HCT116 (cell line): Measurements from ENCODE around the gene FNDC4. TPM values are rescaled to one million over a fixed set of nuclear protein-coding genes. Genes with fewer than 3 reads are reported as not detected.

Experiments used
- ATAC-seq: fragments of 200-7000 bp; cut with Tn5 transposase; 2 replicates; pipeline ENCODE4 v1.9.1; 2020; ENCODE audit warnings: mild to moderate bottlenecking, moderate library complexity
- BruUV-seq: library from RNA; stranded (reverse); fragments of 400-500 nt; replicated peaks from 2 replicates; lab custom pipeline; 2021; lab: Mats Ljungman, UMichigan
- CTCF ChIA-PET: fragments of 300-600 bp; sonication (Branson Sonifier 250); formaldehyde crosslinking; loops from one replicate; lab custom pipeline; 2021; ENCODE audit warnings: antibody characterized with exemption; lab: Charles Lee
- POLR2A ChIA-PET: fragments of 300-600, 350-600 bp; sonication (Branson Sonifier 250); formaldehyde crosslinking; loops from one replicate; lab custom pipeline; 2021; ENCODE audit warnings: antibody characterized with exemption; lab: Charles Lee
- RAD21 ChIA-PET, 2 experiments: fragments of 300-600 bp; sonication (Branson Sonifier 250); formaldehyde crosslinking; loops; one replicate each; lab custom pipeline; 2023; ENCODE audit warnings: low total read pairs in 2 of 2; ENCODE audit not compliant: uncharacterized antibody in 2 of 2, unreplicated experiment in 2 of 2, low non-redundant PET in 1 of 2; lab: Charles Lee
- DNase-seq: peaks from one replicate; pipeline ENCODE4 v3.0.0-alpha.2; 2010; ENCODE audit warnings: low read depth, low spot score
- H2AFZ ChIP-seq: fragments of 200-600 bp; shearing (Covaris generic), sonication (generic); 2 replicates; pipeline ENCODE4 v1.6.1; 2017; ENCODE audit warnings: low read depth, mixed run types, mixed read lengths, antibody characterized with exemption, low read length; ENCODE audit not compliant: poor library complexity, severe bottlenecking
- H3K27ac ChIP-seq: 2 replicates; pipeline ENCODE4 v1.5.1; 2012; ENCODE audit warnings: low read depth, low read length
- H3K27me3 ChIP-seq: fragments of 200-600 bp; sonication (generic); 2 replicates; pipeline ENCODE4 v1.6.1; 2016; ENCODE audit warnings: mixed run types, low read length, mixed read lengths; ENCODE audit not compliant: insufficient read depth
- H3K36me3 ChIP-seq, 2 experiments: fragments of 200-500 bp in 1 of 2; fragments of 200-600 bp in 1 of 2; sonication (Bioruptor generic) in 1 of 2; sonication (generic) in 1 of 2; 2 replicates each; pipeline versions ENCODE4 v1.5.1 to v1.6.1; 2014 to 2016; ENCODE audit warnings: low read length in 2 of 2, inconsistent platforms in 1 of 2, mixed read lengths in 1 of 2, mixed run types in 1 of 2; ENCODE audit not compliant: insufficient read depth in 2 of 2, control insufficient read depth in 1 of 2
- H3K4me1 ChIP-seq, 2 experiments: fragments of 200-600 bp in 1 of 2; sonication (generic) in 1 of 2; 2 replicates each; pipeline versions ENCODE4 v1.5.1 to v1.6.1; 2012 to 2017; ENCODE audit warnings: low read length in 2 of 2, inconsistent platforms in 1 of 2, mild to moderate bottlenecking in 1 of 2, mixed read lengths in 1 of 2, mixed run types in 1 of 2, moderate library complexity in 1 of 2; ENCODE audit not compliant: insufficient read depth in 2 of 2, control insufficient read depth in 1 of 2
- H3K4me2 ChIP-seq: fragments of 200-600 bp; sonication (generic); 2 replicates; pipeline ENCODE4 v1.6.1; 2017; ENCODE audit warnings: mixed run types, low read length, mixed read lengths
- H3K4me3 ChIP-seq, 2 experiments: fragments of 200-600 bp in 1 of 2; sonication (generic) in 1 of 2; replicated peaks in 1 of 2; 2 replicates each; pipeline ENCODE4 v1.5.1; 2011 to 2016; ENCODE audit warnings: low read length in 2 of 2, control low read depth in 1 of 2, low read depth in 1 of 2, mild to moderate bottlenecking in 1 of 2, mixed read lengths in 1 of 2, mixed run types in 1 of 2
- H3K79me2 ChIP-seq: fragments of 200-600 bp; sonication (generic); 2 replicates; pipeline ENCODE4 v1.6.1; 2017; ENCODE audit warnings: mild to moderate bottlenecking, mixed run types, low read length, moderate library complexity, mixed read lengths; ENCODE audit not compliant: insufficient read depth
- H3K9ac ChIP-seq: fragments of 200-600 bp; sonication (generic); 2 replicates; pipeline ENCODE4 v1.6.1; 2016; ENCODE audit warnings: low read length, mixed read lengths
- H3K9me2 ChIP-seq: fragments of 200-600 bp; sonication (generic), shearing (Covaris generic); 2 replicates; pipeline ENCODE4 v1.6.1; 2017; ENCODE audit warnings: mixed run types, mild to moderate bottlenecking, moderate library complexity; ENCODE audit not compliant: insufficient read depth
- H3K9me3 ChIP-seq, 2 experiments: fragments of 200-500 bp in 1 of 2; fragments of 200-600 bp in 1 of 2; sonication (Bioruptor generic) in 1 of 2; sonication (generic) in 1 of 2; 2 replicates each; pipeline ENCODE4 v1.6.1; 2014 to 2017; ENCODE audit warnings: low read length in 2 of 2, mixed read lengths in 2 of 2, inconsistent platforms in 1 of 2, low read depth in 1 of 2, mild to moderate bottlenecking in 1 of 2, mixed run types in 1 of 2, moderate library complexity in 1 of 2; ENCODE audit not compliant: control insufficient read depth in 1 of 2, insufficient read depth in 1 of 2
- H4K20me1 ChIP-seq: fragments of 200-600 bp; sonication (generic), shearing (Covaris generic); 2 replicates; pipeline ENCODE4 v1.6.1; 2017; ENCODE audit warnings: mixed run types, mild to moderate bottlenecking, moderate library complexity; ENCODE audit not compliant: insufficient read depth
- CBX3 ChIP-seq: IDR thresholded peaks from 2 replicates; pipeline ENCODE4 v1.6.1; 2012; ENCODE audit warnings: low read depth
- CEBPB ChIP-seq: IDR thresholded peaks from 2 replicates; pipeline ENCODE4 v1.6.1; 2012; ENCODE audit warnings: low read depth
- CTCF ChIP-seq, 3 experiments: fragments of 200-600 bp in 1 of 3; sonication (generic) in 1 of 3; IDR thresholded peaks in 2 of 3; conservative IDR thresholded peaks in 1 of 3; 2 replicates each; pipeline ENCODE4 v1.5.1; 2012 to 2017; ENCODE audit warnings: low read depth in 2 of 3, low read length in 2 of 3, antibody characterized with exemption in 1 of 3, borderline replicate concordance in 1 of 3, control low read depth in 1 of 3, mild to moderate bottlenecking in 1 of 3, mixed read lengths in 1 of 3, mixed run types in 1 of 3, moderate library complexity in 1 of 3; ENCODE audit not compliant: insufficient read depth in 1 of 3
- EGR1 ChIP-seq: IDR thresholded peaks from 2 replicates; pipeline ENCODE4 v1.6.1; 2012; ENCODE audit warnings: low read depth
- ELF1 ChIP-seq: IDR thresholded peaks from 2 replicates; pipeline ENCODE4 v1.6.1; 2012; ENCODE audit warnings: low read depth, borderline replicate concordance
- EZH2 ChIP-seq: fragments of 200-600 bp; sonication (generic); IDR thresholded peaks from 2 replicates; pipeline ENCODE4 v1.6.1; 2017; ENCODE audit warnings: antibody characterized with exemption, mixed run types
- EZH2phosphoT487 ChIP-seq: fragments of 200-600 bp; IDR thresholded peaks from 2 replicates; pipeline ENCODE4 v1.6.1; 2018; ENCODE audit warnings: antibody characterized with exemption, borderline replicate concordance
- FOSL1 ChIP-seq: IDR thresholded peaks from 2 replicates; pipeline ENCODE4 v1.6.1; 2012; ENCODE audit warnings: low read depth
- MAX ChIP-seq: IDR thresholded peaks from 2 replicates; pipeline ENCODE4 v1.6.1; 2012
- REST ChIP-seq: IDR thresholded peaks from 2 replicates; pipeline ENCODE4 v1.6.1; 2012; ENCODE audit warnings: low read depth
- SIN3A ChIP-seq: IDR thresholded peaks from 2 replicates; pipeline ENCODE4 v1.6.1; 2012; ENCODE audit warnings: low read depth
- SP1 ChIP-seq: IDR thresholded peaks from 2 replicates; pipeline ENCODE4 v1.6.1; 2012; ENCODE audit warnings: low read depth
- SRF ChIP-seq: IDR thresholded peaks from 2 replicates; pipeline ENCODE4 v1.6.1; 2012; ENCODE audit warnings: low read depth
- TCF7L2 ChIP-seq: IDR thresholded peaks from 2 replicates; pipeline ENCODE4 v1.7.0; 2011; ENCODE audit warnings: borderline replicate concordance, inconsistent platforms; ENCODE audit not compliant: insufficient read depth, insufficient read length; ENCODE audit errors: extremely low read depth
- ZFX ChIP-seq: fragments of 450-650 bp; IDR thresholded peaks from 2 replicates; pipeline ENCODE4 v1.6.1; 2017
- ZNF274 ChIP-seq: fragments of 200-500 bp; sonication (Bioruptor generic); IDR thresholded peaks from 2 replicates; pipeline ENCODE4 v1.6.1; 2014; ENCODE audit warnings: mild to moderate bottlenecking, low read depth, low read length, inconsistent platforms
- intact Hi-C: fragments of 100-400 bp; cut with micrococcal nuclease; formaldehyde crosslinking; loops from 2 replicates; pipeline ENCODE4 v1.10.0; 2022
- total RNA-seq: library from RNA; stranded (reverse); gene quantifications from one replicate; pipeline ENCODE4 v1.2.1, GENCODE V29; 2021; ENCODE audit not compliant: unreplicated experiment

FNDC4 gene
- total RNA-seq, 1 experiment from 2014 or later = 3.3 TPM

- Histone ChIP-seq H3K9ac (no peak overlapping the region), H3K27me3 (no peaks in the 10 kb centered on the region), H3K4me1 (peaks cover 0 to 4% of the 10 kb centered on the region in 2 experiments; a peak in 1 of 4 replicates), H3K79me2 (no peaks in the 10 kb centered on the region), H3K36me3 (no peaks in the 10 kb centered on the region), H4K20me1 (no peaks in the 10 kb centered on the region), H2AFZ (no peak overlapping the region), H3K9me2 (no peaks in the 10 kb centered on the region), H3K4me2 (no peak overlapping the region), H3K27ac (no peak overlapping the region), H3K4me3 (no peak overlapping the region), H3K9me3 (no peaks in the 10 kb centered on the region)
- no peak for TF ChIP-seq ZFX
- no peak for TF ChIP-seq EZH2
- no peak for TF ChIP-seq EZH2phosphoT487
- no peak for TF ChIP-seq SRF
- TF ChIP-seq CEBPB = no peak
- TF ChIP-seq ELF1 = no peak
- TF ChIP-seq ZNF274 = no peak
- no peak for TF ChIP-seq CTCF (IDR thresholded peaks at IDR 0.05 in 2 of 3, conservative IDR thresholded peaks at IDR 0.05 in 1 of 3; ENCODE audit: borderline replicate concordance in 1 of 3, insufficient read depth in 1 of 3, low read depth in 2 of 3, low read length in 2 of 3)
- ChIA-PET POLR2A (no interaction called here), CTCF (no interaction called here), RAD21 (no interaction called here)
- no peak for DNase-seq
- no TSS peak for BruUV-seq
- intact Hi-C loops = no loop called here
- ATAC-seq = no peak
These were observed 12.3 kb upstream of the FNDC4 start for GRCh38 chr2:27507293-27507692.

GRCh38 chr2:27506587-27506986 lies 11.6 kb upstream of the FNDC4 start:
- no peak overlapping the region for H3K9ac ChIP-seq
- H3K4me2 ChIP-seq = no peak overlapping the region
- H3K36me3 ChIP-seq = no peaks in the 10 kb centered on the region
- CTCF ChIA-PET = no interaction called here
- RAD21 ChIA-PET = no interaction called here
- POLR2A ChIA-PET = no interaction called here
- ATAC-seq (no peak), DNase-seq (no peak)
- H3K4me1 ChIP-seq = peaks cover 0 to 4% of the 10 kb centered on the region in 2 experiments; a peak in 1 of 4 replicates
- no peak overlapping the region for H3K27ac ChIP-seq
- no peaks in the 10 kb centered on the region for H3K9me3 ChIP-seq
- no peak for TF ChIP-seq CBX3
- TF ChIP-seq EGR1 = no peak
- no peak for TF ChIP-seq ZFX
- no peak for TF ChIP-seq FOSL1
- TF ChIP-seq MAX = no peak
- TF ChIP-seq EZH2 = no peak
- no peak for TF ChIP-seq SRF
- TF ChIP-seq TCF7L2 = no peak
- no peak for TF ChIP-seq CEBPB
- no peak for TF ChIP-seq SP1
- TF ChIP-seq REST = no peak
- TF ChIP-seq ELF1 = no peak
- no peak for TF ChIP-seq SIN3A
- BruUV-seq = no TSS peak
- no peaks in the 10 kb centered on the region for H3K27me3 ChIP-seq
- intact Hi-C loops = no loop called here
- no peak overlapping the region for H3K4me3 ChIP-seq
- no peaks in the 10 kb centered on the region for H3K79me2 ChIP-seq
- no peak overlapping the region for H2AFZ ChIP-seq
- H3K9me2 ChIP-seq = no peaks in the 10 kb centered on the region
- no peaks in the 10 kb centered on the region for H4K20me1 ChIP-seq
